T-helper 1 cell treated with Interleukin-12 subunit alpha and Interleukin-12 subunit beta and Interleukin-4 antibody, amounts not matched to agents 30 μg/mL and 1 μg/mL, for 36 hours (primary cell): ENCODE measurements around the gene ACTN1.

Source experiments
- H3K27ac Mint-ChIP-seq: one replicate; pipeline ENCODE4 v1.8.0; 2021; ENCODE audit warnings: mild to moderate bottlenecking, mixed read lengths
- H3K27me3 Mint-ChIP-seq: one replicate; pipeline ENCODE4 v1.8.0; 2021; ENCODE audit warnings: low read depth, mixed read lengths
- H3K36me3 Mint-ChIP-seq: one replicate; pipeline ENCODE4 v1.8.0; 2021; ENCODE audit warnings: low read depth, mixed read lengths
- H3K4me1 Mint-ChIP-seq: one replicate; pipeline ENCODE4 v1.8.0; 2021; ENCODE audit warnings: low read depth, mixed read lengths
- H3K4me3 Mint-ChIP-seq: one replicate; pipeline ENCODE4 v1.8.0; 2021; ENCODE audit warnings: mild to moderate bottlenecking, moderate library complexity, mixed read lengths
- H3K9me3 Mint-ChIP-seq: one replicate; pipeline ENCODE4 v1.8.0; 2021; ENCODE audit warnings: mixed read lengths

ACTN1 gene

GRCh38 chr14:68921049-68921448 lies 58.1 kb downstream of the ACTN1 start:
- H3K36me3 Mint-ChIP-seq, result peaks cover 15% of the 10 kb centered on the region
- peaks cover 11% of the 10 kb centered on the region for H3K9me3 Mint-ChIP-seq
- H3K27ac Mint-ChIP-seq, result no peak overlapping the region
- H3K4me1 Mint-ChIP-seq, result peaks cover 9% of the 10 kb centered on the region
- H3K4me3 Mint-ChIP-seq, result no peak overlapping the region
- no peaks in the 10 kb centered on the region for H3K27me3 Mint-ChIP-seq

DNA sequence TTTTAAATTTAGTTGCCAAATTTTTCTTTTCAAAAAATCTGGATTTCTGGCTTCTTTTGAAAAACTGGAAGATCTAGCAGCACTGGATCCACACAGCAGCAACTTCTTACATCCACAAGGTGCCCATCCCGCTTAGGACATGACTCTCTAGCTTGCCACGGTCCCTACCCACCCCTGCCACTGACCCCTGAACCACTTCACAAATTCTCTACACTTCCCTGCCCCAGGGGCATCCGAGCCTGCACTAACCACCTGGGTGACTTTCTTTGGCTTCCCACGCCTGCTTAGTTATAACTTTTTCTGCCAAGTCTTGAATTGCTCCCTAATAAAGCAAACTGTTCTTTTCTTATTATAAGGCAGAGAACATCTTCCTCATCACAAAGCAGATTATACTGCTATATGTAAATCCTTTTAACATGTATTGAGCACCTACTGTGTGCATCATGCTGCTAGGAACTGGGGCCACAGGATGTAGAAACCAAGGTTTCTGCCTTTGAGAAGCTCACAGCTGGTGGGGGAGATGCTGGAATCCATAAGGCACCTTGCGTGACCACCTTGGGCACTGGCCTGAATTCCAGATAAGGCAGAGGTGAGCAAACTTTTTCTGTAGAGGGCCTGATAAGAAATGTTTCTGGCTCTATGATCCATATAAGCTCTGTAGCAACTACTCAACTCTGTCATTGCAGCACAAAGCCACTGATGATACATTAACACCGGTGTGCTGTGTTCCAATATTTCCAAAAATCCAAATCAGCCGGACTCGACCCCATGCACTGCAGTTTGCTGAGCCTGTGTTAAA lies 59.8 kb downstream of the ACTN1 start:
- Mint-ChIP-seq H3K27me3 (no peaks in the 10 kb centered on the region), H3K27ac (no peak overlapping the region), H3K4me3 (no peak overlapping the region), H3K4me1 (peaks cover 5% of the 10 kb centered on the region), H3K9me3 (peaks cover under 1% of the 10 kb centered on the region), H3K36me3 (peaks cover 4% of the 10 kb centered on the region)

DNA sequence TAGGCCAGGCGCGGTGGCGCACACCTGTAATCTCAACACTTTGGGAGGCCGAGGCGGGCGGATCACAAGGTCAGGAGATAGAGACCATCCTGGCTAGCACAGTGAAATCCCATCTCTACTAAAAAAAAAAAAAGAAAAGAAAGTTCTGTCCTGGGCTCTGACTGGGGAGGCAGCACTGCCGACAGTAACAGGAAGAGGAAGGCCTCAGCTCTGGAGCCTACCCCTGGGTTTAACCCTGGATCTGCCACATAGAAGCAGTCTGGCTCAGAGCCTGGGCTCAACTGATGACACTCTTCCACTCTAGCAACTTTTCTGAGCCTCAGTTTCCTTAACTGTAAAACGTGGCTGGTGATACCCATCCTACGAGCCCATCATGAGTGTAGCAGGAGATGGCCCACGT lies 60.5 kb downstream of the ACTN1 start:
- Mint-ChIP-seq H3K4me1 (peaks cover under 1% of the 10 kb centered on the region), H3K27ac (no peak overlapping the region), H3K9me3 (no peaks in the 10 kb centered on the region), H3K27me3 (no peaks in the 10 kb centered on the region), H3K4me3 (no peak overlapping the region), H3K36me3 (peaks cover 3% of the 10 kb centered on the region)

DNA sequence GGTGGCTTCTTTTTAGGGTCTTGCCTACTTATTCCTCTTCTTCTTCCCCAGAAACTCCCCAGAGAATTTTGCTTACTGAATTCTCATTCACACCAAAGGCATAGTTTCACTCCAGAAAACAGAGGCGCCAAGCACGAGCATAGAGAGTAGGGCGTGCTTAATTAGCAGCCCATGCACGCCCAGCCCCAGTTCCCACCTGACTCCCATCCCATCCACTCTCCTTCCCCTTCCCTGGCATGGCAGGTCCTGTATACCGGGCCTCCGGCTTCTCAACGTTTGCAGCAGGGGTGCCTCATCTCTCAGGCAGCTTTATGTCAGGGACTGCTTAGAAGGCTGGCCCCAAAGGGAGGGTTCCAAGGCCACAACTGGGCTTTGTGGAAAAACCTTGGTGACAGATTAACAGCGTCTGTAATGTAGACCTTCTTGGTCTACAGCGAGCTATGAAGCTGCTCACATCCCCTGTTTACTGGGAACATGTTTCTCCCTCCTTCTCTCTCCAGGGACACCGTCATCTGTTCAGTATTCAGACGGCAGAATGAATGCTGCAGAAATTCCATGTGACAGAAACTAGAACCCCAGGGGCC lies 62.7 kb downstream of the ACTN1 start:
- no peaks in the 10 kb centered on the region for H3K9me3 Mint-ChIP-seq
- H3K27ac Mint-ChIP-seq, result no peak overlapping the region
- H3K4me1 Mint-ChIP-seq, result peaks cover under 1% of the 10 kb centered on the region
- no peak overlapping the region for H3K4me3 Mint-ChIP-seq
- H3K36me3 Mint-ChIP-seq, result peaks cover 3% of the 10 kb centered on the region
- H3K27me3 Mint-ChIP-seq, result no peaks in the 10 kb centered on the region

DNA sequence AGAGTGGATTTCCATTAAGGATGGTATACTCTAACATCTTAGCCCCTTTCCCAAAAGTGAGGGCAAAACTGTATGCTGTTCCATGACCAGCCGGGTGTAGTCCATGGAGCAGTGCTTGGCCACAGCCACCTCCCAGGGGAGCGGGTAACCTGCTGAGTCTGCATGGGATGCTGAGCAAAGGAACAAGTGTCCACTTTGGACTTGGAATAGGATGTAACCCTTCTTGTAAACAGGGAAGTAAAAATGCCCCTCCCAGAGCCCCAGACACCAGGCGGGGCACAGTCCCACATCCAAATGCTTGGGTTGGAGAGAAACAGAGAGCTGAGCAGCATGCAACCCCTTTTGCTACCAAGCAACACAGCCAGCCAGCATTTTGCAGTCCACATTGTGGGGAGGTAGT lies 65.6 kb downstream of the ACTN1 start:
- H3K27ac Mint-ChIP-seq, result no peak overlapping the region
- no peaks in the 10 kb centered on the region for H3K27me3 Mint-ChIP-seq
- no peak overlapping the region for H3K4me3 Mint-ChIP-seq
- peaks cover 7% of the 10 kb centered on the region for H3K4me1 Mint-ChIP-seq
- H3K36me3 Mint-ChIP-seq, result no peaks in the 10 kb centered on the region
- H3K9me3 Mint-ChIP-seq, result no peaks in the 10 kb centered on the region

DNA sequence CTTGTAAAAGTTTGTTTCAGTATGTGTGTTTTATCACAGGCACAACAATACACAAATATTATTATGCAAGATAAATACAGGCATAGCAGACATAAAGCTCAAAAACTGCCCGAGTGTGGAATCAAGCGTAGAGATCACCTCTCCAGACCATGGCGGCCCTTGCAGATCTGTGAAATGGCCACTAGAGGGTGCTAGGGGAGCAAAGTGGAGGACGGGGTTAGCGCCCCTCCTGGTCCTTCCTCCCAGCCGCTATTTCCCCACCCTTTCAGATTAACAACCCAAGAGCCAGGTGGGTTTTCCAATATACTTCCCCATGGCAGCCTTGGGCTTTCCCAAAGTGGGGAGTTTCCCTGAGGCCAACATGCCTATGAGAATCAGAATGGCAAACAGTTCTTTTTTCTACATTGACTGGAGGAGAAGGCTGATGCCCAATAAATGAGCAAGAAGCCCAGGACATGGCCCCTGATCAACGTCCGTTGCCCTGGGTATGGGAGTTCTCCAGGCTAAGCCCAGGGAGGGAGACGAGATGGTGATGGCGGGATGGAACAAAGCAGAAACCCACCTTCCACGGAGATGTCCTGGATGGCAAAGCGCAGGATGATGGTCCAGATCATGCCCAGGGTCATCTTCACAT lies 67.4 kb downstream of the ACTN1 start:
- H3K27me3 Mint-ChIP-seq, result no peaks in the 10 kb centered on the region

GRCh38 chr14:68910540-68910939 lies 68.6 kb downstream of the ACTN1 start:
- Mint-ChIP-seq H3K4me3 (no peak overlapping the region), H3K4me1 (peaks cover 7% of the 10 kb centered on the region), H3K36me3 (no peaks in the 10 kb centered on the region), H3K27ac (no peak overlapping the region), H3K9me3 (no peaks in the 10 kb centered on the region), H3K27me3 (no peaks in the 10 kb centered on the region)

More for the DNA sequence above, 67.4 kb downstream of the ACTN1 start:
- H3K4me3 Mint-ChIP-seq, result no peak overlapping the region
- H3K27ac Mint-ChIP-seq, result no peak overlapping the region
- no peaks in the 10 kb centered on the region for H3K9me3 Mint-ChIP-seq
- H3K4me1 Mint-ChIP-seq, result peaks cover 7% of the 10 kb centered on the region
- H3K36me3 Mint-ChIP-seq, result no peaks in the 10 kb centered on the region

GRCh38 chr14:68908803-68909202 lies 70.3 kb downstream of the ACTN1 start:
- Mint-ChIP-seq H3K27me3 (no peaks in the 10 kb centered on the region), H3K4me3 (no peak overlapping the region), H3K4me1 (peaks cover 7% of the 10 kb centered on the region), H3K27ac (no peak overlapping the region), H3K9me3 (no peaks in the 10 kb centered on the region), H3K36me3 (no peaks in the 10 kb centered on the region)

DNA sequence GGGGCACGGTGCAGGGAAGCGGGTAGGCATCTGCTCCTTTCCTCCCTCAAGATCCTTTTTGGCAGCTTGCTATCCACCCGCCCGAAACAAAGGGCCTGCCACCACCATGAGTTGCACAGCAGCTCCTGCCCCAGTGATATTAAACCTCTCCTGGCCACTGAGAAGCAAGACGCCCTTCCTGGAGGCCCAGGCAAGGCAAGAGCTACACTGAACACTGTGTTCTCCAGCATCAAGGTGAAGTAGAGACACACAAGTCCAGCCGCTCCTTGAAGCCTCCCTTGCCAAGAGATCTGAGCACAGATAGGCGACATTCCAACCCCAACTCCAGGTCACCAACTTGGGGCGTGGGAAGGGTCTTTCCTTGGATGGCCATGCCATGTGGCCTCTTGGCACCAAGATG lies 70.9 kb downstream of the ACTN1 start:
- Mint-ChIP-seq H3K4me1 (peaks cover 7% of the 10 kb centered on the region), H3K27me3 (no peaks in the 10 kb centered on the region), H3K27ac (no peak overlapping the region), H3K4me3 (no peak overlapping the region), H3K36me3 (no peaks in the 10 kb centered on the region), H3K9me3 (no peaks in the 10 kb centered on the region)

- H3K4me1 Mint-ChIP-seq, result peaks cover 6% of the 10 kb centered on the region
- H3K36me3 Mint-ChIP-seq, result no peaks in the 10 kb centered on the region
- H3K9me3 Mint-ChIP-seq, result no peaks in the 10 kb centered on the region
- no peaks in the 10 kb centered on the region for H3K27me3 Mint-ChIP-seq
- H3K27ac Mint-ChIP-seq, result no peak overlapping the region
- H3K4me3 Mint-ChIP-seq, result no peak overlapping the region
Observed at GRCh38 chr14:68906439-68906838, 72.7 kb downstream of the ACTN1 start.

DNA sequence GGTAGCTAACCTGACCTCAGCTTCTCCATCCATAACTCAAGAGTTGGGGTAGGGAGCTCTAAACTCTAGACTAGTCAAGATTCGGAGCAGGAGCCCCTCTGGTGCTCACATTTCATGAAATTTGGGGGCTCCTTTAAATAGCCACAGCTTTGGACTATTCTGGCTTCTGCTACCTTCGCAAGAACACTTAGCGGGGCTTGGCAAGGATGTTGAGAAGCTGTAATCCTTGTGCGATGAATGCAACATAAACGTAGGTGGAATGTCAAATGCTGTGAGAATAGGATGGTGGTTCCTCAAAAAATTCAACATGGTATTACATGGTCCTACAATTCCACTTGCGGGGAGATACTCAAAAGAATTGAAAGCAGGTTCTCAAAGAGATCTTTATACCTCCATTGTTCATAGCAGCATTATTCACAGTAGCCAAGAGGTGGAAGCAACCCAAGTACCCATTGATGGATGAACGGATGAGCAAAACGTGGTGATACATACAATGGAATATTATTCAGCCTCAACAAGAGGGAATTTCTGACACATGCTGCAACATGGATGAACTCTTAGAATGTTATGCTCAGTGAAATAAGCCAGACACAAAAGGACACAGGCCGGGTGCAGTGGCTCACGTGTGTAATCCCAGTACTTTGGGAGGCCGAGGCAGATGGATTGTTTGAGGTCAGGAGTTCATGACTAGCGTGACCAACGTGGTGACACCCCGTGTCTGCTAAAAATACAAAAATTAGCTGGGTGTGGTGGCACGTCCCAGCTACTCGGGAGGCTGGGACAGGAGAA lies 73.8 kb downstream of the ACTN1 start:
- no peak overlapping the region for H3K27ac Mint-ChIP-seq
- H3K4me3 Mint-ChIP-seq, result no peak overlapping the region
- peaks cover 2% of the 10 kb centered on the region for H3K4me1 Mint-ChIP-seq
- no peaks in the 10 kb centered on the region for H3K36me3 Mint-ChIP-seq
- no peaks in the 10 kb centered on the region for H3K27me3 Mint-ChIP-seq
- no peaks in the 10 kb centered on the region for H3K9me3 Mint-ChIP-seq

- no peak overlapping the region for H3K27ac Mint-ChIP-seq
- no peaks in the 10 kb centered on the region for H3K9me3 Mint-ChIP-seq
- no peaks in the 10 kb centered on the region for H3K27me3 Mint-ChIP-seq
- H3K36me3 Mint-ChIP-seq, result peaks cover 5% of the 10 kb centered on the region
- peaks cover 19% of the 10 kb centered on the region for H3K4me1 Mint-ChIP-seq
- H3K4me3 Mint-ChIP-seq, result no peak overlapping the region
Observed at GRCh38 chr14:68902357-68902756, 76.7 kb downstream of the ACTN1 start.

- H3K36me3 Mint-ChIP-seq, result peaks cover 5% of the 10 kb centered on the region
- no peaks in the 10 kb centered on the region for H3K9me3 Mint-ChIP-seq
- H3K4me3 Mint-ChIP-seq, result no peak overlapping the region
- H3K27me3 Mint-ChIP-seq, result no peaks in the 10 kb centered on the region
- H3K4me1 Mint-ChIP-seq, result peaks cover 22% of the 10 kb centered on the region
- peak overlapping the region; percentile 29 for H3K27ac Mint-ChIP-seq
Observed at GRCh38 chr14:68899033-68899603, 80.0 kb downstream of the ACTN1 start.
